Measurements from ENCODE around the gene ARHGAP22.

Gene ARHGAP22

DNA sequence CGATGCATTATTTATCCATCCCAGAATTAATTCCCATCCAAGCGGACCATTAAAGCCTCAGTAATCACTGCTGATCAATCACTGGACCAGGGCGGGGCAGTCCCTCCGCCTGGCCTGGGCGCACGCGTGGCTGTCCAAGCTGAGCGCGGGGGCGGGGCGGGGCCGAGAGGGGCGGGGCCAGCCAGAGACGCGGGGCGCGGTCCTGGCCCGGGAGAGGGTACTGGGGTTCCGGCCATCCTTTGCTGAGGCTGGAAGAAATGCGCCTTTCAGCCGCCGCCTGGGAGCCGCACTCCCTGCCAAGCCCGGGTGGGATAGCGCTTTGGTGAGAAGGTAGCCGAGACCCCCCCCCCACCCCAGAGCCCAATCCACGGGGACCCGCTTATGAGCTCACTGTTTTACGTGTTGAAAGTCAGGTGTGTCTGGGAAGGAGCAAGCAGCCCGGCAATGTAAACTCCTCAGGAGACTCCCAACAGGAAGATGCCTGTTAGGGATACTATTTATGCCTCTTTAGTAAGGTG lies at the start of gene ARHGAP22:
ARHGAP22 (minus strand) TSS at position 83 of the 518 bp plus-strand sequence. CDS start 277 bp downstream, outside the sequence.
- TF ChIP-seq GATA2 (IDR thresholded peaks at IDR 0.05; ENCODE audit: low read depth, low read length) (no peak), GATA3 (IDR thresholded peaks at IDR 0.05; ENCODE audit: low read depth, low read length) (no peak)

DNA sequence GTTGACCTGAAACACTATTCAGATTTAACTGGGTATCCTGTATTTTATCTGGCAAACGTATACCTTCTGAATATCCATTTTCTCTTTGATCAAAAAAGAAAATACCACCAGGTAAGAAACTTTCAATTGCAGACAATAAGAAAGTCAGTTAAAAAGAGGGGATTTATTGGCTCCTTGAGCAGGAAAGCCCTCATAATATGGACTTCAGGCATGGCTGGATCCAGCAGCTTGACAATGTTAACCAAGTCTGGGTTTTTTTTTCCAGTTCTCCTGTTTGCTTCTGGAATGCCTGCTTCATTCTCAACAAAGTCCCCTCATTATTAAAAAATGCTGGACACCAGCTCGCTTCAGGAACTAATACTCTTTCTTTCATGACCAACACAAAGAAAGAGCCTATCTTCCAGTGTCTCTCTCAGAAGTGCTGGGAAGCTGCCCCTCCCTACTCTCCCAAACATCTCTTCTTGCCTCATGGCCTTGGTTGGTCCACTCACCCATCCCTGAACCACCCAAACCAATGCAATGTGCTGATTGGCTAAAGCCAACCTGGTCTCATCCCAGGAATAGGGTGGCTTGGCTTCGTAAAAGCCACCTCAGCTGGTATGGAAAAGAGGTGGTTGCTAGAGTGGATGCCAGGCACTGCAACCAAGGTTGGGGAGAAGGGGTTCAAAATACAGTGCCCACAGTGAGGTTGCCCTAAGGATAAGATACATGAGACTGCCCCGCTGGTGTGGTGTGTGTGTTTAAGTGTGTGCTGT lies 49.2 kb upstream of the ARHGAP22 start:
- TF ChIP-seq GATA3 (IDR thresholded peaks at IDR 0.05; ENCODE audit: low read depth, low read length) (no peak), GATA2 (IDR thresholded peaks at IDR 0.05; ENCODE audit: low read depth, low read length) (no peak)

GRCh38 chr10:48653347-48653746 lies 48.5 kb upstream of the ARHGAP22 start:
- TF ChIP-seq GATA2 (IDR thresholded peaks at IDR 0.05; ENCODE audit: low read depth, low read length) (no peak), GATA3 (IDR thresholded peaks at IDR 0.05; ENCODE audit: low read depth, low read length) (no peak)

DNA sequence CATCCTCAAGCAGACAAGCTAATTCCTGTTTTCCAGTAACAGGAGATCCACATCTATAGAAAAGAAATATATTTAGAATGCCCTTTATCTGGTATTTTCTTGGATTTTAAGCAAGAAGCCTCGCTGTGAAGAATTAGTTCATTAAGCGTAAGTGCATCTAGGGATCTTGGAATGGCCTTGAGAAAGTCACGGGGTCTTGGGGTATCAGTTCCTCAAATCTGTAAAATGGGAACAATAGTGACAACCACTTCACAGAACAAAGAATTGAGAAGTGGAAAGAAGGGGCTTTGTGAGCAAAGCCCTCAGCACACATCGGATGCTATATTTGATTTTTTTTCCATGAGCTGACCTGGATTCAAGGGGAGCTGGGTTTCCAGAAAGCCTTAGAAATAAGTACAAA lies 47.5 kb upstream of the ARHGAP22 start:
- TF ChIP-seq GATA2 (IDR thresholded peaks at IDR 0.05; ENCODE audit: low read depth, low read length) = no peak
- TF ChIP-seq GATA3 (IDR thresholded peaks at IDR 0.05; ENCODE audit: low read depth, low read length) = no peak

- no peak for TF ChIP-seq GATA2 (IDR thresholded peaks at IDR 0.05; ENCODE audit: low read depth, low read length)
- no peak for TF ChIP-seq GATA3 (IDR thresholded peaks at IDR 0.05; ENCODE audit: low read depth, low read length)
Measured at GRCh38 chr10:48651839-48652238, 47.0 kb upstream of the ARHGAP22 start.

- no peak for TF ChIP-seq GATA2 (IDR thresholded peaks at IDR 0.05; ENCODE audit: low read depth, low read length)
- no peak for TF ChIP-seq GATA3 (IDR thresholded peaks at IDR 0.05; ENCODE audit: low read depth, low read length)
Measured at GRCh38 chr10:48651293-48651692, 46.4 kb upstream of the ARHGAP22 start.

DNA sequence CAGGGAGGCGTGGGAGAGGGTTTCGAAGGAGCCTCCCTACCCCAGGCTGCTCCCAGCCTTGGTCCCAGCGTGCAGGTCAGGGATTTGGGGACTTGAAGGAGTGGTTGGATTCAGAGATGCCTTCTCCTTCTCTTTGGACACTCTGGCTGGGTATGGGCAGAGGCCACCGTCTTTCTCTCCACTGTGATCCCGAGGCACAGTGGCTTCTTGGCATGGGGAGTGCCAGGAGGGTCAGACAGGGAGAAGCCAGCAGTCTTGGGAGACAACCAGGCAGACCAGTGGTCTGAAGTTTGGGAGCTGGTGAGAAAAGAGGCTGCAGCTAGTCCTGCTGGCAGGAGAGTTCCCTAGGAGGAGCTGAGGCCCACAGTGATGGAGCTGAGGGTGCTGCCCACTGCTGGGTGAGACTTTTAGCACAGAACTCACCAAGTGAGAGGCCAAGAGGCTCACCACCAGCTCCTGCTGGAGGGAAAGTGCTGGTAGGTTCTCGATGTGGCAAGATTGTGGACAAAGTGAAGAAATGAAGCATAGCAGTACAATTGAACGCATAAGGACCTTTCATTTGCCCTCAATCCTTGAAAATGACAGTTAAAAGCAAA lies 44.6 kb upstream of the ARHGAP22 start:
- TF ChIP-seq GATA2 (IDR thresholded peaks at IDR 0.05; ENCODE audit: low read depth, low read length) (no peak), GATA3 (IDR thresholded peaks at IDR 0.05; ENCODE audit: low read depth, low read length) (no peak)

GRCh38 chr10:48648172-48648942 lies 43.5 kb upstream of the ARHGAP22 start:
- TF ChIP-seq GATA2 (IDR thresholded peaks at IDR 0.05; ENCODE audit: low read depth, low read length) (no peak), GATA3 (IDR thresholded peaks at IDR 0.05; ENCODE audit: low read depth, low read length) (no peak)

- TF ChIP-seq GATA3 (IDR thresholded peaks at IDR 0.05; ENCODE audit: low read depth, low read length) (no peak), GATA2 (IDR thresholded peaks at IDR 0.05; ENCODE audit: low read depth, low read length) (no peak)
Measured at GRCh38 chr10:48645600-48645999, 40.7 kb upstream of the ARHGAP22 start.

- TF ChIP-seq GATA3 (IDR thresholded peaks at IDR 0.05; ENCODE audit: low read depth, low read length) (no peak), GATA2 (IDR thresholded peaks at IDR 0.05; ENCODE audit: low read depth, low read length) (no peak)
Measured at GRCh38 chr10:48640326-48640725, 35.5 kb upstream of the ARHGAP22 start.

GRCh38 chr10:48639632-48640031 lies 34.8 kb upstream of the ARHGAP22 start:
- TF ChIP-seq GATA3 (IDR thresholded peaks at IDR 0.05; ENCODE audit: low read depth, low read length) = no peak
- TF ChIP-seq GATA2 (IDR thresholded peaks at IDR 0.05; ENCODE audit: low read depth, low read length) = no peak

- no peak for TF ChIP-seq GATA3 (IDR thresholded peaks at IDR 0.05; ENCODE audit: low read depth, low read length)
- no peak for TF ChIP-seq GATA2 (IDR thresholded peaks at IDR 0.05; ENCODE audit: low read depth, low read length)
Measured at GRCh38 chr10:48638739-48639527, 34.1 kb upstream of the ARHGAP22 start.

GRCh38 chr10:48638158-48638557 lies 33.3 kb upstream of the ARHGAP22 start:
- no peak for TF ChIP-seq GATA2 (IDR thresholded peaks at IDR 0.05; ENCODE audit: low read depth, low read length)
- TF ChIP-seq GATA3 (IDR thresholded peaks at IDR 0.05; ENCODE audit: low read depth, low read length) = no peak
